DND-41 (cell line): ENCODE results near the gene SCD5.

Source experiments
- ATAC-seq: fragments of 200-7000 bp; cut with Tn5 transposase; 3 replicates; pipeline ENCODE4 v1.9.1; 2021; ENCODE audit warnings: low read depth; ENCODE audit not compliant: insufficient read depth
- DNase-seq: peaks from one replicate; pipeline ENCODE4 v3.0.0-alpha.2; 2020
- H2AFZ ChIP-seq: 2 replicates; pipeline ENCODE4 v1.6.0; 2012; ENCODE audit warnings: low read depth, low read length
- H3K27ac ChIP-seq: 2 replicates; pipeline ENCODE4 v1.5.1; 2012; ENCODE audit warnings: low read length, inconsistent platforms
- H3K27me3 ChIP-seq: fragments of 200-600 bp; sonication (generic); 2 replicates; pipeline ENCODE4 v1.6.0; 2012; ENCODE audit warnings: low read length, mild to moderate bottlenecking, inconsistent platforms; ENCODE audit not compliant: insufficient read depth, poor library complexity
- H3K36me3 ChIP-seq: 2 replicates; pipeline ENCODE4 v1.5.1; 2012; ENCODE audit warnings: low read length, inconsistent platforms; ENCODE audit not compliant: insufficient read depth
- H3K4me1 ChIP-seq: 2 replicates; pipeline ENCODE4 v1.5.1; 2012; ENCODE audit warnings: mild to moderate bottlenecking, low read length; ENCODE audit not compliant: insufficient read depth
- H3K4me2 ChIP-seq: 2 replicates; pipeline ENCODE4 v1.6.0; 2012; ENCODE audit warnings: mild to moderate bottlenecking, moderate library complexity, low read length, inconsistent platforms; ENCODE audit not compliant: insufficient read depth
- H3K4me3 ChIP-seq, 2 experiments: fragments of 200-600 bp in 1 of 2; shearing (Covaris generic) in 1 of 2; 2 replicates each; pipeline ENCODE4 v1.5.1; 2012 to 2016; ENCODE audit warnings: inconsistent platforms in 2 of 2, low read length in 2 of 2, mild to moderate bottlenecking in 2 of 2, low read depth in 1 of 2, moderate library complexity in 1 of 2
- H3K79me2 ChIP-seq: 2 replicates; pipeline ENCODE4 v1.6.0; 2012; ENCODE audit warnings: low read length, inconsistent platforms; ENCODE audit not compliant: insufficient read depth
- H3K9ac ChIP-seq: 2 replicates; pipeline ENCODE4 v1.6.0; 2012; ENCODE audit warnings: low read depth, mild to moderate bottlenecking, inconsistent platforms, low read length, moderate library complexity
- H3K9me3 ChIP-seq: 2 replicates; pipeline ENCODE4 v1.5.1; 2012; ENCODE audit warnings: low read length, moderate library complexity, mild to moderate bottlenecking, inconsistent platforms; ENCODE audit not compliant: insufficient read depth, severe bottlenecking
- H4K20me1 ChIP-seq: 2 replicates; pipeline ENCODE4 v1.6.0; 2012; ENCODE audit warnings: low read length; ENCODE audit not compliant: insufficient read depth
- CTCF ChIP-seq: IDR thresholded peaks from 2 replicates; pipeline ENCODE4 v1.5.1; 2012; ENCODE audit warnings: borderline replicate concordance, low read length, moderate library complexity, mild to moderate bottlenecking; ENCODE audit not compliant: poor library complexity, severe bottlenecking; ENCODE audit errors: extremely low read depth
- EZH2 ChIP-seq: IDR thresholded peaks from 3 replicates; pipeline ENCODE4 v1.6.1; 2012; ENCODE audit warnings: borderline replicate concordance, low read depth, mild to moderate bottlenecking, moderate library complexity, low read length, inconsistent platforms; ENCODE audit not compliant: severe bottlenecking

The SCD5 gene

GRCh38 chr4:82652062-82652461 is 146.5 kb downstream of the SCD5 start:
- Histone ChIP-seq H3K27me3 (no peaks in the 10 kb centered on the region), H3K9me3 (no peaks in the 10 kb centered on the region), H3K36me3 (peaks cover 12% of the 10 kb centered on the region), H3K27ac (no peak overlapping the region), H3K79me2 (no peaks in the 10 kb centered on the region), H3K9ac (no peak overlapping the region), H2AFZ (no peak overlapping the region), H3K4me2 (no peak overlapping the region), H3K4me1 (no peaks in the 10 kb centered on the region), H3K4me3 (no peak overlapping the region), H4K20me1 (no peaks in the 10 kb centered on the region)
- no peak for TF ChIP-seq EZH2
- no peak for TF ChIP-seq CTCF
- ATAC-seq, result no peak
- DNase-seq, result no peak

- Histone ChIP-seq H3K4me1 (no peaks in the 10 kb centered on the region), H3K27ac (no peak overlapping the region), H2AFZ (no peak overlapping the region), H3K27me3 (no peaks in the 10 kb centered on the region), H3K36me3 (peaks cover 12% of the 10 kb centered on the region), H3K4me2 (no peak overlapping the region), H4K20me1 (no peaks in the 10 kb centered on the region), H3K4me3 (no peak overlapping the region), H3K9me3 (no peaks in the 10 kb centered on the region), H3K79me2 (no peaks in the 10 kb centered on the region), H3K9ac (no peak overlapping the region)
- TF ChIP-seq CTCF, result no peak
- no peak for TF ChIP-seq EZH2
- ATAC-seq, result no peak
- DNase-seq, result no peak
Measured at GRCh38 chr4:82650868-82651267, 147.7 kb downstream of the SCD5 start.

- H3K9ac ChIP-seq, result no peak overlapping the region
- no peaks in the 10 kb centered on the region for H3K79me2 ChIP-seq
- H3K4me3 ChIP-seq, result no peak overlapping the region
- no peaks in the 10 kb centered on the region for H3K9me3 ChIP-seq
- no peak for TF ChIP-seq CTCF
- TF ChIP-seq EZH2, result no peak
- peaks cover 12% of the 10 kb centered on the region for H3K36me3 ChIP-seq
- no peak overlapping the region for H2AFZ ChIP-seq
- DNase-seq (no peak), ATAC-seq (no peak)
- no peak overlapping the region for H3K4me2 ChIP-seq
- no peaks in the 10 kb centered on the region for H3K4me1 ChIP-seq
- no peak overlapping the region for H3K27ac ChIP-seq
- H3K27me3 ChIP-seq, result no peaks in the 10 kb centered on the region
- H4K20me1 ChIP-seq, result no peaks in the 10 kb centered on the region
Measured at GRCh38 chr4:82648356-82648755, 150.2 kb downstream of the SCD5 start.
